Measurements from ENCODE around the gene SH3RF3.

DNA sequence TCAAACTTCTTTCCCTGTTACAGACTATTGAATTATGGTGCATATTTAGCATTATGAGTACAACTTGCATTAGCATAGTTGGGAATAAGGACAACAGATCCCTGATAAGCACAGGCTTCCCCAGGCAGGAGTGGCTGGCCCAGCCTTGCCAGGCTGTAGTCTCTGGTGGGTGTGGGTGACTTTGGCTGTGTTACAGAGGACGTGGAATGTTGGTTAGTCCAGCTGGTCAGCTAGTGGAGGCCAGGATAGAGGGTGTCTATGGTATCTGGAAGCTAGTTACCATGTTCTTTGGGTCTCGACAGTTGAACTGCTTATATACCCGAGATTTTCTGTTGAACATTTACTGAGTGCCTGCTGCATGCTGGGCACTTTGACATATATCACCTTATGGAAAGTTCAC, 4.7 kb downstream of the SH3RF3 start:
- TF ChIP-seq ZNF274 (IDR thresholded peaks at IDR 0.05; ENCODE audit: low read depth, low read length): no peak
- no peak for TF ChIP-seq YY1 (IDR thresholded peaks at IDR 0.05; ENCODE audit: insufficient read depth, insufficient read length)
- TF ChIP-seq SUZ12 (IDR thresholded peaks at IDR 0.05; ENCODE audit: extremely low read depth, insufficient read depth, insufficient read length): no peak

Data from NT2/D1 (cell line).